ENCODE measurements around the gene PARP11.

The PARP11 gene

GRCh38 chr12:3761116-3761735 lies 112.0 kb downstream of the PARP11 start:
- no peak for DNase-seq

GRCh38 chr12:3759878-3760277 lies 113.3 kb downstream of the PARP11 start:
- DNase-seq: no peak
